Neural cell (in vitro differentiated cells): ENCODE data around the gene ZNF132. TPM values are rescaled to one million over a fixed set of nuclear protein-coding genes. Genes with fewer than 3 reads are reported as not detected.
"Not testable (repeated sequence)": the region's sequence is repeated elsewhere in the genome, so short reads cannot be mapped to it uniquely, and the experiment has no call there.

Experiments
- H2AFZ ChIP-seq: fragments of 200-600, 300-800 bp; sonication (generic), shearing (Covaris generic); 2 replicates; pipeline ENCODE4 v1.6.0; 2014; ENCODE audit warnings: low read depth, mild to moderate bottlenecking, antibody characterized with exemption, low read length, moderate library complexity
- H3F3A ChIP-seq: fragments of 200-600 bp; shearing (Covaris generic); 2 replicates; pipeline ENCODE4 v1.6.1; 2016; ENCODE audit warnings: mild to moderate bottlenecking, moderate library complexity, mixed read lengths, antibody characterized with exemption, low read length; ENCODE audit not compliant: insufficient read depth, poor library complexity, severe bottlenecking
- H3K27ac ChIP-seq: fragments of 200-600, 300-800 bp; sonication (generic), shearing (Covaris generic); 2 replicates; pipeline ENCODE4 v1.5.1; 2014; ENCODE audit warnings: mild to moderate bottlenecking, low read length, moderate library complexity
- H3K27me3 ChIP-seq: fragments of 300-800, 200-600 bp; sonication (generic), shearing (Covaris generic); 2 replicates; pipeline ENCODE4 v1.6.0; 2014; ENCODE audit warnings: mild to moderate bottlenecking, low read depth, low read length, moderate library complexity; ENCODE audit not compliant: insufficient read depth
- H3K36me3 ChIP-seq: fragments of 300-800, 200-600 bp; sonication (generic), shearing (Covaris generic); 2 replicates; pipeline ENCODE4 v1.5.1; 2014; ENCODE audit warnings: mild to moderate bottlenecking, antibody characterized with exemption, low read length, moderate library complexity; ENCODE audit not compliant: insufficient read depth
- H3K4me2 ChIP-seq: fragments of 300-800, 200-600 bp; sonication (generic), shearing (Covaris generic); 2 replicates; pipeline ENCODE4 v1.6.0; 2014; ENCODE audit warnings: mild to moderate bottlenecking, low read length
- H3K4me3 ChIP-seq: fragments of 300-800, 200-600 bp; sonication (generic), shearing (Covaris generic); 2 replicates; pipeline ENCODE4 v1.5.1; 2014; ENCODE audit warnings: mild to moderate bottlenecking, low read length, moderate library complexity
- H3K79me2 ChIP-seq: fragments of 200-600 bp; shearing (Covaris generic); replicated peaks from 2 replicates; pipeline ENCODE4 v1.6.0; 2014; ENCODE audit warnings: mild to moderate bottlenecking, low read length, moderate library complexity; ENCODE audit not compliant: insufficient read depth
- H3K9ac ChIP-seq: fragments of 300-800, 200-600 bp; sonication (generic), shearing (Covaris generic); 2 replicates; pipeline ENCODE4 v1.6.1; 2016; ENCODE audit warnings: mild to moderate bottlenecking, low read length, mixed read lengths
- H3K9me2 ChIP-seq: fragments of 200-600 bp; shearing (Covaris generic); 2 replicates; pipeline ENCODE4 v1.6.1; 2016; ENCODE audit warnings: mild to moderate bottlenecking, low read length, mixed read lengths; ENCODE audit not compliant: insufficient read depth
- H3K9me3 ChIP-seq: fragments of 200-600, 300-800 bp; sonication (generic), shearing (Covaris generic); 2 replicates; pipeline ENCODE4 v1.6.1; 2016; ENCODE audit warnings: mild to moderate bottlenecking, mixed run types, low read length, moderate library complexity, mixed read lengths
- H4K20me1 ChIP-seq: fragments of 200-600 bp; shearing (Covaris generic); 2 replicates; pipeline ENCODE4 v1.6.1; 2016; ENCODE audit warnings: mild to moderate bottlenecking, mixed run types; ENCODE audit not compliant: insufficient read depth
- EP300 ChIP-seq: fragments of 450-650 bp; conservative IDR thresholded peaks from 2 replicates; pipeline ENCODE4 v1.6.1; 2014; ENCODE audit warnings: antibody characterized with exemption, mild to moderate bottlenecking, moderate library complexity; ENCODE audit not compliant: poor library complexity, severe bottlenecking
- EZH2 ChIP-seq: fragments of 200-600, 300-800 bp; shearing (Covaris generic), sonication (generic); IDR thresholded peaks from 2 replicates; pipeline ENCODE4 v1.6.1; 2014; ENCODE audit warnings: antibody characterized with exemption, low read length, borderline replicate concordance, mild to moderate bottlenecking; ENCODE audit not compliant: insufficient read depth, poor library complexity, severe bottlenecking
- MXI1 ChIP-seq: fragments of 450-650 bp; conservative IDR thresholded peaks from 2 replicates; pipeline ENCODE4 v1.6.1; 2014; ENCODE audit warnings: antibody characterized with exemption, mild to moderate bottlenecking; ENCODE audit not compliant: poor library complexity, severe bottlenecking
- POLR2AphosphoS5 ChIP-seq: IDR thresholded peaks from 2 replicates; pipeline ENCODE4 v1.6.1; 2012
- RAD21 ChIP-seq: fragments of 450-650 bp; conservative IDR thresholded peaks from 2 replicates; pipeline ENCODE4 v1.6.1; 2014; ENCODE audit warnings: antibody characterized with exemption, mild to moderate bottlenecking, moderate library complexity
- SMC3 ChIP-seq: fragments of 450-650 bp; conservative IDR thresholded peaks from 2 replicates; pipeline ENCODE4 v1.6.1; 2014; ENCODE audit warnings: antibody characterized with exemption, mild to moderate bottlenecking, moderate library complexity; ENCODE audit not compliant: poor library complexity
- TAF1 ChIP-seq: IDR thresholded peaks from 2 replicates; pipeline ENCODE4 v1.6.1; 2012; ENCODE audit warnings: low read depth
- polyA plus RNA-seq: library from polyadenylated mRNA; depleted of rRNA; stranded (reverse); fragments of >200 nt; gene quantifications from 2 replicates; pipeline ENCODE4 v1.2.3, GENCODE V29; 2014
- TF ChIP-seq, protein P1 (sequence below): IDR thresholded peaks from 2 replicates; pipeline ENCODE4 v1.6.1; 2012; ENCODE audit warnings: borderline replicate concordance
- TF ChIP-seq, protein P2 (sequence below): fragments of 450-650 bp; IDR thresholded peaks from 2 replicates; pipeline ENCODE4 v1.5.1; 2014; ENCODE audit warnings: antibody characterized with exemption, mild to moderate bottlenecking, moderate library complexity; ENCODE audit not compliant: poor library complexity, severe bottlenecking

ZNF132 gene
- polyA plus RNA-seq, 1 donor from 2014 or later = 0.77 TPM

DNA sequence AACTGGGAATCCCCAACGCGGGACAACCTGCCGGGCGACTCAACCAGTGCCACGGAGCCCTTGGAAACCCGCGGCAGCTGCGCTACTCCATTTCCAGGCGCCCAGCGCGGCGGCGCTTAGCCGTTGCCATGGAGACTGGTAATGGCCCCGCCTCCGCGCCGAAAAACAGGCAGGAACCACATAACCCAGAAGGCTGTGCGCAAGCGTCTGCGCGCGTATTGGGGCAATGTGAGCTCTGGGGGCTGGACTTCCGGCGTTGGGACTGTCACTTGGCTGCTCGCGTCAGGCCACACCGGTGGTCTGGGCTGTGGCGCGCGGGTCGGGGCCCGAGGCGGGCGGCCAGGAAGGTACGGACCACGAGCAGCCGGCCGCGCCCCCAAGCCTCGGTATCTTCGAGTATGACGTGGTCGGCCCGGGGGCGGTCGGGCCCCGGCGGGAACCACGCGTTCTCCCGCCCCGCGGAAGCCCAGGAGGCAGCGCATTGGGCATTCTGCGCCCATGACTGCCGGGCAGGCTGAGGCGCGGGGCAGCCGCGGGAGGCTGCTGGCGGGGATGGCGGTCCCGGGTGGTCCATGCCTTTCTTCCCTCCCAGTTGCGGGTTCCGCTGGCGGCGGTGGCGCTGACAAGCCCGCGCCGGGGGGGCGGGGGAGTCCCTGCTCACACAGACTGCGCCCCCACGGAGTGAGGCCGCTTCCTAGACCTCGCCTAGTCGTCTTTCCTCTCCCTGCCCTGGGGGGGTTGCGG, 11.6 kb upstream of the ZNF132 start, which contains the start of gene ZNF324B:
Gene ZNF324B, plus strand, starts transcription at position 265 of the 744 bp plus-strand sequence. CDS start 2,080 bp downstream, outside the sequence.
- H3F3A ChIP-seq = no peaks in the 10 kb centered on the region
- H3K4me3 ChIP-seq = peak within 1 kb of the TSS; percentile 98
- peak within 1 kb of the TSS; percentile 45 for H2AFZ ChIP-seq
- peak within 1 kb of the TSS; percentile 78 for H3K9ac ChIP-seq
- no peaks in the 10 kb centered on the region for H3K9me3 ChIP-seq
- H4K20me1 ChIP-seq = no peaks in the 10 kb centered on the region
- no peaks in the 10 kb centered on the region for H3K9me2 ChIP-seq
- H3K79me2 ChIP-seq = no peaks in the 10 kb centered on the region
- H3K4me2 ChIP-seq = peak within 1 kb of the TSS; percentile 59
- TF ChIP-seq SMC3 (peak; percentile 56), RAD21 (peak; percentile 48), EZH2 (no peak), MXI1 (peak; percentile 95), EP300 (peak; percentile 60), POLR2AphosphoS5 (peak; percentile 84), TAF1 (peak; percentile 55)
- TF ChIP-seq, protein P1, sequence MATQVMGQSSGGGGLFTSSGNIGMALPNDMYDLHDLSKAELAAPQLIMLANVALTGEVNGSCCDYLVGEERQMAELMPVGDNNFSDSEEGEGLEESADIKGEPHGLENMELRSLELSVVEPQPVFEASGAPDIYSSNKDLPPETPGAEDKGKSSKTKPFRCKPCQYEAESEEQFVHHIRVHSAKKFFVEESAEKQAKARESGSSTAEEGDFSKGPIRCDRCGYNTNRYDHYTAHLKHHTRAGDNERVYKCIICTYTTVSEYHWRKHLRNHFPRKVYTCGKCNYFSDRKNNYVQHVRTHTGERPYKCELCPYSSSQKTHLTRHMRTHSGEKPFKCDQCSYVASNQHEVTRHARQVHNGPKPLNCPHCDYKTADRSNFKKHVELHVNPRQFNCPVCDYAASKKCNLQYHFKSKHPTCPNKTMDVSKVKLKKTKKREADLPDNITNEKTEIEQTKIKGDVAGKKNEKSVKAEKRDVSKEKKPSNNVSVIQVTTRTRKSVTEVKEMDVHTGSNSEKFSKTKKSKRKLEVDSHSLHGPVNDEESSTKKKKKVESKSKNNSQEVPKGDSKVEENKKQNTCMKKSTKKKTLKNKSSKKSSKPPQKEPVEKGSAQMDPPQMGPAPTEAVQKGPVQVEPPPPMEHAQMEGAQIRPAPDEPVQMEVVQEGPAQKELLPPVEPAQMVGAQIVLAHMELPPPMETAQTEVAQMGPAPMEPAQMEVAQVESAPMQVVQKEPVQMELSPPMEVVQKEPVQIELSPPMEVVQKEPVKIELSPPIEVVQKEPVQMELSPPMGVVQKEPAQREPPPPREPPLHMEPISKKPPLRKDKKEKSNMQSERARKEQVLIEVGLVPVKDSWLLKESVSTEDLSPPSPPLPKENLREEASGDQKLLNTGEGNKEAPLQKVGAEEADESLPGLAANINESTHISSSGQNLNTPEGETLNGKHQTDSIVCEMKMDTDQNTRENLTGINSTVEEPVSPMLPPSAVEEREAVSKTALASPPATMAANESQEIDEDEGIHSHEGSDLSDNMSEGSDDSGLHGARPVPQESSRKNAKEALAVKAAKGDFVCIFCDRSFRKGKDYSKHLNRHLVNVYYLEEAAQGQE = peak; percentile 54
- TF ChIP-seq, protein P2, sequence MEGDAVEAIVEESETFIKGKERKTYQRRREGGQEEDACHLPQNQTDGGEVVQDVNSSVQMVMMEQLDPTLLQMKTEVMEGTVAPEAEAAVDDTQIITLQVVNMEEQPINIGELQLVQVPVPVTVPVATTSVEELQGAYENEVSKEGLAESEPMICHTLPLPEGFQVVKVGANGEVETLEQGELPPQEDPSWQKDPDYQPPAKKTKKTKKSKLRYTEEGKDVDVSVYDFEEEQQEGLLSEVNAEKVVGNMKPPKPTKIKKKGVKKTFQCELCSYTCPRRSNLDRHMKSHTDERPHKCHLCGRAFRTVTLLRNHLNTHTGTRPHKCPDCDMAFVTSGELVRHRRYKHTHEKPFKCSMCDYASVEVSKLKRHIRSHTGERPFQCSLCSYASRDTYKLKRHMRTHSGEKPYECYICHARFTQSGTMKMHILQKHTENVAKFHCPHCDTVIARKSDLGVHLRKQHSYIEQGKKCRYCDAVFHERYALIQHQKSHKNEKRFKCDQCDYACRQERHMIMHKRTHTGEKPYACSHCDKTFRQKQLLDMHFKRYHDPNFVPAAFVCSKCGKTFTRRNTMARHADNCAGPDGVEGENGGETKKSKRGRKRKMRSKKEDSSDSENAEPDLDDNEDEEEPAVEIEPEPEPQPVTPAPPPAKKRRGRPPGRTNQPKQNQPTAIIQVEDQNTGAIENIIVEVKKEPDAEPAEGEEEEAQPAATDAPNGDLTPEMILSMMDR = no peak
- peak within 1 kb of the TSS; percentile 59 for H3K27ac ChIP-seq
- H3K27me3 ChIP-seq = no peaks in the 10 kb centered on the region
- H3K36me3 ChIP-seq = no peaks in the 10 kb centered on the region

DNA sequence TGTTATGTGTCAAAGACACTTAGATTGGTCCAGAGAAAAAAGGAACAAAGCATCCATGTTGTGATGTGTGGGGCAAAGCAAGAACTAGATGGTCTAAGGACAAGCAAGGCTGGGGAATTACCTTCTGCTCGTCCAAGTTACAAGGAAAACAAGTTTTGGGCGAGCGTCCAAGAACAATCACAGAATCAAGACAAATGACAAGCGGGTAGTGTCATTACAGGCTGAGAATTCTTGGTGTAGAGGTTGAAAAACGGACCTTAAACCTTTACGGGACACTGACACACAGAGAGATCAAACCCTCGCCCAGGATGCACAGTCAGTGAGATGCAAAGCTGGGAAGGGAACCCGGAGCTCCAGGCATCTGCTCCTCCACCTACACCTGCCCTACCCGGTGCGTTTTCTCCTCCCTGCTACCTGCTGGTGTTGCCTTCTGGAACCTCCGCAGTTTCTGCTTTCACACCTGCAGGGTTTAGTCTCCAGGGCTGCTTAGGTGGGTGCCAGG, 11.0 kb upstream of the ZNF132 start:
- Histone ChIP-seq H4K20me1 (no peaks in the 10 kb centered on the region), H3K36me3 (no peaks in the 10 kb centered on the region), H3K4me3 (peak overlapping the region; percentile 98), H3K27ac (peak overlapping the region; percentile 51), H3K79me2 (no peaks in the 10 kb centered on the region), H3K27me3 (no peaks in the 10 kb centered on the region), H3K4me2 (peak overlapping the region; percentile 52), H3K9ac (peak overlapping the region; percentile 70), H3F3A (no peaks in the 10 kb centered on the region), H3K9me2 (no peaks in the 10 kb centered on the region), H3K9me3 (no peaks in the 10 kb centered on the region), H2AFZ (peak overlapping the region; percentile 31)
- no peak for TF ChIP-seq EP300
- TF ChIP-seq SMC3 = no peak
- TF ChIP-seq, protein P2 = no peak
- no peak for TF ChIP-seq POLR2AphosphoS5
- no peak for TF ChIP-seq MXI1
- TF ChIP-seq RAD21 = no peak
- TF ChIP-seq, protein P1 = no peak
- TF ChIP-seq TAF1 = no peak
- TF ChIP-seq EZH2 = no peak

DNA sequence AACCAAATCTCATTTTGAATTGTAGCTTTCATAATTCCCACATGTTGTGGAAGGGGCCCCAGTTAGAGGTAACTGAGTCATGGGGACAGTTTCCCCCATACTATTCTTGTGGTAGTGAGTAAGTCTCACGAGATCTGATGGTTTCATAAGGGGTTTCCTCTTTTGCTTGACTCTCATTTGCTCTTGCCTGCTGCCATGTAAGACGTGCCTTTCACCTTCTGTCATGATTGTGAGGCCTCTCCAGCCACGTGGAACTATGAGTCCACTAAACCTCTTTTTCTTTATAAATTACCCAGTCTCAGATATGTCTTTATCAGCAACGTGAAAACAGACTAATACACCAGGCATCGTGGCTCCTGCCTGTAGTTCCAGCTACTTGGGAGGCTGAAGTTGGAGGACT, 10.0 kb upstream of the ZNF132 start:
- H3K4me2 ChIP-seq, H4K20me1 ChIP-seq, H3K9me3 ChIP-seq, H3K27me3 ChIP-seq, H3F3A ChIP-seq, H3K9ac ChIP-seq, H3K36me3 ChIP-seq, H3K9me2 ChIP-seq, H3K27ac ChIP-seq, H2AFZ ChIP-seq, H3K79me2 ChIP-seq, H3K4me3 ChIP-seq: not testable (repeated sequence)
